HEK293T (cell line): ENCODE measurements around the gene GNG12.

Experiments used
- ARNT ChIP-seq: fragments of 450-650 bp; IDR thresholded peaks from 2 replicates; pipeline ENCODE4 v1.6.1; 2017; ENCODE audit warnings: mild to moderate bottlenecking
- BHLHE40 ChIP-seq: fragments of 450-650 bp; IDR thresholded peaks from 2 replicates; pipeline ENCODE4 v1.6.1; 2016; ENCODE audit warnings: mild to moderate bottlenecking, moderate library complexity, borderline replicate concordance
- FOXA1 ChIP-seq: fragments of 450-650 bp; IDR thresholded peaks from 2 replicates; pipeline ENCODE4 v1.6.1; 2016; ENCODE audit warnings: mild to moderate bottlenecking
- FOXM1 ChIP-seq: fragments of 450-650 bp; IDR thresholded peaks from 2 replicates; pipeline ENCODE4 v1.6.1; 2017; ENCODE audit warnings: mild to moderate bottlenecking, borderline replicate concordance
- HDGF ChIP-seq: fragments of 450-650 bp; IDR thresholded peaks from 2 replicates; pipeline ENCODE4 v1.6.1; 2017; ENCODE audit warnings: antibody characterized with exemption, borderline replicate concordance
- L3MBTL2 ChIP-seq: fragments of 450-650 bp; conservative IDR thresholded peaks from 2 replicates; pipeline ENCODE4 v1.6.1; 2016; ENCODE audit warnings: mild to moderate bottlenecking
- LEF1 ChIP-seq: fragments of 450-650 bp; IDR thresholded peaks from 2 replicates; pipeline ENCODE4 v1.6.1; 2017; ENCODE audit warnings: mild to moderate bottlenecking, borderline replicate concordance
- NFRKB ChIP-seq: fragments of 450-650 bp; IDR thresholded peaks from 2 replicates; pipeline ENCODE4 v1.6.1; 2016; ENCODE audit warnings: mild to moderate bottlenecking, moderate library complexity
- SUZ12 ChIP-seq: fragments of 450-650 bp; IDR thresholded peaks from 2 replicates; pipeline ENCODE4 v1.6.1; 2016; ENCODE audit warnings: mild to moderate bottlenecking
- TF ChIP-seq, protein P1 (sequence below): fragments of 450-650 bp; IDR thresholded peaks from 2 replicates; pipeline ENCODE4 v1.6.1; 2016

DNA sequence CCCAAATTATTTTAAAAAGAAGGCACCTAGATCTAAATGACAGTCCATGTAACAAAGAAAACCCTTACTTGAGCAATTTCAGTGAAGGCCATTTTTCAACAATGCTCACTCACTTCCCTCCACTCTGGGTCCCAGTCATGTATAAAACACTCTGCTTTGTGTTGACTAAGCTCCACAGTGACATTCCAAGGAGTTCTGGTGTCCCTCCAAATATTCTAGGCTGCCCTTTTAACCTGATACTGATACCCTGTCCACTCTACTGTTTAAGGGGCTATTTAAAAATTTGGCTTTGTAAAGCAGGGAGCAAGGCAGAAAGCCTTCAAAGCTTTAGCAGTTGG, 73.6 kb downstream of the GNG12 start:
- TF ChIP-seq SUZ12, result no peak
- TF ChIP-seq BHLHE40, result no peak
- no peak for TF ChIP-seq FOXA1
- no peak for TF ChIP-seq NFRKB
- TF ChIP-seq FOXM1, result no peak
- TF ChIP-seq, protein P1, sequence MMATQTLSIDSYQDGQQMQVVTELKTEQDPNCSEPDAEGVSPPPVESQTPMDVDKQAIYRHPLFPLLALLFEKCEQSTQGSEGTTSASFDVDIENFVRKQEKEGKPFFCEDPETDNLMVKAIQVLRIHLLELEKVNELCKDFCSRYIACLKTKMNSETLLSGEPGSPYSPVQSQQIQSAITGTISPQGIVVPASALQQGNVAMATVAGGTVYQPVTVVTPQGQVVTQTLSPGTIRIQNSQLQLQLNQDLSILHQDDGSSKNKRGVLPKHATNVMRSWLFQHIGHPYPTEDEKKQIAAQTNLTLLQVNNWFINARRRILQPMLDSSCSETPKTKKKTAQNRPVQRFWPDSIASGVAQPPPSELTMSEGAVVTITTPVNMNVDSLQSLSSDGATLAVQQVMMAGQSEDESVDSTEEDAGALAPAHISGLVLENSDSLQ, result no peak
- no peak for TF ChIP-seq HDGF
- no peak for TF ChIP-seq L3MBTL2
- no peak for TF ChIP-seq ARNT
- TF ChIP-seq LEF1, result no peak
